ENCODE measurements around the gene COL8A2. TPM values are rescaled to one million over a fixed set of nuclear protein-coding genes. Genes with fewer than 3 reads are reported as not detected.

Gene COL8A2
- total and polyA plus RNA-seq, 2 donors (not counting 3 experiments of a cell fraction or from before 2014, with no cell fraction given) = 1.2 to 1.3 TPM

DNA sequence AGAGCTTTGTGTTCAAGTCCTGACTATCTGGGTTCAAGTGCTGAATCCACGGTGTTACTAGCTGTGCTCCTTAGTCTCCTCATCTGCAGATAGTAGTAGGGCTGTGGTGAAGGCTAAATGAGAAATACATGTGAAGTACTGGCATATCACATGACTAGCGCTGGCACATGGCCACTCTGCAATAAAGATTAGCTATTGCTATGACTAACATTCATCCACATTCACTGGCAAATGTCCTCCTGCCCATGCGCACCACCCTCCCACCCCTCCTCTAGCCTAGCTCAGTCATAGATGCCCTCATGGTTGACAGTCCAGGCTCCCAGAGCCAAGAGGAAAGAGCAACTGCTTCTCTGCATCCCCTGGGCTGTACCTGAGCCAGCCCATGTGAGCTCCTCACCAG is 8.5 kb upstream of the COL8A2 start:
- peak overlapping the region; percentile 77 for H2AFZ ChIP-seq (ENCODE audit: low read depth, low read length)
- peak; percentile 89 for DNase-seq (ENCODE audit: low read depth, low spot score)
- no TSS peak for BruUV-seq (replicated peaks)
- H3K27ac ChIP-seq (ENCODE audit: insufficient read depth, low read depth, low read length) = no peak overlapping the region
- H3K27me3 ChIP-seq (ENCODE audit: control insufficient read depth in 2 of 2, insufficient read depth in 2 of 2, low read length in 2 of 2) = no peaks in the 10 kb centered on the region
- CTCF ChIA-PET = interaction anchor here (0.6 to 5.7 kb wide), 13 partner anchors 12 to 275 kb away, joined by 3 to 233 read pairs (median 7); partner anchors contain the start of gene TRAPPC3
- no peak overlapping the region for H3K9ac ChIP-seq (replicated peaks; ENCODE audit: extremely low read depth, insufficient read depth, low read length)
- TF ChIP-seq, protein P1, sequence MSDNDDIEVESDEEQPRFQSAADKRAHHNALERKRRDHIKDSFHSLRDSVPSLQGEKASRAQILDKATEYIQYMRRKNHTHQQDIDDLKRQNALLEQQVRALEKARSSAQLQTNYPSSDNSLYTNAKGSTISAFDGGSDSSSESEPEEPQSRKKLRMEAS (IDR thresholded peaks at IDR 0.05; ENCODE audit: insufficient read depth, insufficient read length) = peak; percentile 52
- no peak for TF ChIP-seq FOS (IDR thresholded peaks at IDR 0.05; ENCODE audit: borderline replicate concordance, insufficient read depth, low read length)
- TF ChIP-seq POLR2AphosphoS5 (IDR thresholded peaks at IDR 0.05; ENCODE audit: insufficient read depth, low read depth, low read length) = no peak
- no peak for TF ChIP-seq GATA2 (IDR thresholded peaks at IDR 0.05; ENCODE audit: insufficient read depth, insufficient read length, low read depth, low read length)
- TF ChIP-seq POLR2A (IDR thresholded peaks at IDR 0.05; ENCODE audit: low read depth, low read length) = no peak
- no peak for TF ChIP-seq EZH2 (IDR thresholded peaks at IDR 0.05; ENCODE audit: borderline replicate concordance, low read depth, low read length, severe bottlenecking)
- H3K9me3 ChIP-seq (replicated peaks; ENCODE audit: control insufficient read depth, insufficient read depth, low read length) = no peaks in the 10 kb centered on the region
- H3K9me1 ChIP-seq (replicated peaks; ENCODE audit: control insufficient read depth, extremely low read depth, insufficient read depth, low read length) = no peaks in the 10 kb centered on the region
- peaks cover 4 to 8% of the 10 kb centered on the region in 2 experiments for H3K36me3 ChIP-seq (ENCODE audit: control insufficient read depth in 2 of 2, extremely low read depth in 1 of 2, insufficient read depth in 2 of 2, low read length in 2 of 2)
- no peak overlapping the region for H3K4me2 ChIP-seq (ENCODE audit: insufficient read depth, low read length)
- dilution Hi-C loops (cut with MboI; ENCODE audit: extremely low pct_ligation_motif_present, low sequenced_read_pairs) (no loop called here), intact Hi-C loops (cut with micrococcal nuclease) (no loop called here)
- POLR2A ChIA-PET = interaction anchor here (0.6 kb wide), 1 partner anchor 16 kb away, joined by 4 read pairs; the partner anchor contains the start of gene TRAPPC3
- no peaks in the 10 kb centered on the region for H3K79me2 ChIP-seq (ENCODE audit: control insufficient read depth, insufficient read depth, low read length)
- H3K4me3 ChIP-seq (replicated peaks in 1 of 3; ENCODE audit: insufficient read depth in 1 of 3, low read depth in 1 of 3, low read length in 3 of 3) = no peak overlapping the region
- H3K4me1 ChIP-seq (ENCODE audit: control insufficient read depth, extremely low read depth, insufficient read depth, low read length) = peaks cover 42% of the 10 kb centered on the region
- peak; percentile 91 for FAIRE-seq
- H4K20me1 ChIP-seq (replicated peaks; ENCODE audit: control insufficient read depth, extremely low read depth, insufficient read depth, low read length) = no peaks in the 10 kb centered on the region

DNA sequence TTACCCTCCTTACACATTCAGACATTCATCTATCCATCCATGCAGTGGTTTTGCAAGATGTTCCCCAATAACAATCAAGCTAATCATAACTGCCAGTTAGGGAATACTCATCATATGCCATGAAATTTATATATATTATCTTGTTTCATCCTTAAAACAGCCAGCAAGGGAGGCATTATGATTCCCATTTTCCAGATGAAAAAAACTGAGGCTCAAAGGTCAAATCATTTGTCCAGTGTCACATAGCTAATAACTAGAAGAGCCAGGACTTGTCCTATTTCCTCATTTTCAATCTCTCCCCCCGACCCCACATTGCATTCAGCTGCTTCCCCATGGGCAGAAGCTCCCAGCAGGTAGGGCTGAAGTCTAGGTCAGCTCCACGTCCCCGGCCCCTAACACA is 7.0 kb upstream of the COL8A2 start:
- H2AFZ ChIP-seq (ENCODE audit: low read depth, low read length) = no peak overlapping the region
- ChIA-PET POLR2A (no interaction called here), CTCF (interaction anchor here (1.2 to 5.7 kb wide), 2 partner anchors 18 to 31 kb away, joined by 3 to 233 read pairs; partner anchors contain the start of gene TRAPPC3)
- BruUV-seq (replicated peaks) = no TSS peak
- no peaks in the 10 kb centered on the region for H3K9me1 ChIP-seq (replicated peaks; ENCODE audit: control insufficient read depth, extremely low read depth, insufficient read depth, low read length)
- DNase-seq (ENCODE audit: low read depth, low spot score) (no peak), FAIRE-seq (no peak)
- peaks cover 38% of the 10 kb centered on the region for H3K4me1 ChIP-seq (ENCODE audit: control insufficient read depth, extremely low read depth, insufficient read depth, low read length)
- H3K9ac ChIP-seq (replicated peaks; ENCODE audit: extremely low read depth, insufficient read depth, low read length) = no peak overlapping the region
- H3K4me3 ChIP-seq (replicated peaks in 1 of 3; ENCODE audit: insufficient read depth in 1 of 3, low read depth in 1 of 3, low read length in 3 of 3) = no peak overlapping the region
- no peak for TF ChIP-seq GATA2 (IDR thresholded peaks at IDR 0.05; ENCODE audit: insufficient read depth, insufficient read length, low read depth, low read length)
- TF ChIP-seq, protein P1 (IDR thresholded peaks at IDR 0.05; ENCODE audit: insufficient read depth, insufficient read length) = no peak
- no peak overlapping the region for H3K27ac ChIP-seq (ENCODE audit: insufficient read depth, low read depth, low read length)
- H3K79me2 ChIP-seq (ENCODE audit: control insufficient read depth, insufficient read depth, low read length) = no peaks in the 10 kb centered on the region
- intact Hi-C loops (cut with micrococcal nuclease) = no loop called here
- no peaks in the 10 kb centered on the region for H3K27me3 ChIP-seq (ENCODE audit: control insufficient read depth in 2 of 2, insufficient read depth in 2 of 2, low read length in 2 of 2)
- H3K9me3 ChIP-seq (replicated peaks; ENCODE audit: control insufficient read depth, insufficient read depth, low read length) = no peaks in the 10 kb centered on the region
- H3K4me2 ChIP-seq (ENCODE audit: insufficient read depth, low read length) = no peak overlapping the region
- H4K20me1 ChIP-seq (replicated peaks; ENCODE audit: control insufficient read depth, extremely low read depth, insufficient read depth, low read length) = no peaks in the 10 kb centered on the region
- H3K36me3 ChIP-seq (ENCODE audit: control insufficient read depth in 2 of 2, extremely low read depth in 1 of 2, insufficient read depth in 2 of 2, low read length in 2 of 2) = no peaks in the 10 kb centered on the region
- dilution Hi-C loops (cut with MboI; ENCODE audit: extremely low pct_ligation_motif_present, low sequenced_read_pairs) = no loop called here

All from endothelial cell of umbilical vein (primary cell).